ACHN (cell line): ENCODE measurements around the gene ALOXE3.

ENCODE experiments used
- DNase-seq: peaks from one replicate; pipeline ENCODE4 v3.0.0-alpha.2; 2015
- in situ Hi-C: cut with HindIII; loops from 2 replicates; pipeline ENCODE4 v1.10.0; 2017; ENCODE audit warnings: low sequenced_read_pairs, low pct_ligation_motif_present, low pct_unique_long_range_greater_than_20kb

ALOXE3 gene

DNA sequence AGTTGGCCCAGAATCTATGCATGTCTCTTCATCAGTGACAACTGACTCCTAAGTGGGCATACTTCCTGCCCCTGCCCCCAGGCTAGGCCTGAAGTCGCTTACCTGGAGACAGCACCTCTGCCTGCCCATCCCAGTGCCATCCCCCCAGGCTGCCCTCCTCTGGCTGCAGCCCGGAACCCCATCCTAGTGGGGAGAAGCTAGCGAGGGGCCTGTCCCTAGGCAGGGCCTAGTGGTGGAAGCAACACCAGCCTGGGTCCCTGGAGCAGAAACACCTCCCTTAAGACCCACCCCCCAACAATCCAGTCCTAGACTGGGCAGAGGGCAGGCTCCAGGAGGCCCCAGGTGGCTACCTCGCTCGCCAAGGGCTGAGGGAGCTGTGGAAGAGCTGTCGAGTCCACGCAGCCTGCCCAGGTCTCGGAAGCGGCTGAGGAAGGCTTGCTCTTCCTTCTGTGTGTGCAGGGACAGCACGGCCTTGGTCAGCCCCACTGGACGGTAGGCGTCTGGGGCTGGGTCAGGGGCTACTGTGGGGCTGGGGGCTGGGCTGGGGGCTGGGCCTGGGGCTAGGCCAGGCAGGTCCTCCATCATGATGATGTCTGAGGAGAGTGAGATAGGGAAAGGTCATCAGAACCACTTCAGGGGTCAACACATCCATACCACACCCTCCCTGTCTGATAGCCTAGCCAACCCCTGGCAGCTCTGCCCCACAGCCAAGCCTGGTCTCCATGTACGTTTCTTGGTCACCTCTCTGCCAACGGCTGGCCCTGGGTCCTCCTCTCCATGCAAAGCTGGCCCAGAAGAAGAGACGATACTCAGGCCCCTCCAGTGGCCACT is 26.3 kb upstream of the ALOXE3 start:
- in situ Hi-C loops: no loop called here
- no peak for DNase-seq

DNA sequence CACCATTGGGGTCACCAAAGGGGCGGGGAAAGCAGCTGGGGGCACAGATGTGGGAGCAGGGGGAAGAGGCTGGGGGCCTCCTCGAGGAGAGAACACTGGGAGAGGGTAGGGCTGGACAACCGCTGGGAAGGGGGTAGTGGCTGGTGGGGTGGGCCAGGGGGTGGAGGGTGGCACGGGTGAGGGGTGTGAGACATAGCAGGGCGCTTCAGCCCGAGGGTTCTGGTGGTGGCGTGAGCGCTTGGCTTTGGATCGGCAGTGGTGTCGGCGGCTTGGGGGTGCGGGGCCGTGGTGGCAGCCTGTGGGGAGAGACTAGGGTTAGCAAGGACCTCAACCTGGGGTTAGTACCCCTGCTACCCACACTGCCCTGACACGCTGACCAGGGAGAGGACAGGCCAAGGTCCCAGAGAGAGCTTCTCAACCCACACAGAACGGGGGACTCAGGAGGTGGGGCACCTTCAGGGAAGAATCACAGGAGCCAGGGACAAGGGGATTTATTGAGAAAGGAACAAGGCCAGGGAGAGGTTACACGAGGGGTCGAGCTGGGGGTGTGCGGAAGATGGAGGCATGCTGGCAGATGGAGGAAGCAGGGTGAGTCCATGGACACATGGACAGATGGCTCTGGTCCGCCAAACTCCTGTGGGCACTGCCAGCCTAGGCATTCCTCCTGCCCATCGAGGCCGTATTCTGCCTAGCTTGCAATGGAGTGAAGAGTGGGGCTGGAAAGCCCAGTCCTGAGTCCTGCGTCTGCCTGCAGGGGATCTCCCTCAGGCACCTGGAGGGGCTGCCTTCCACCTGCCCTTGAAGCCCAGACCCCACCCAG is 25.5 kb upstream of the ALOXE3 start:
- DNase-seq: no peak
- in situ Hi-C loops: no loop called here

DNA sequence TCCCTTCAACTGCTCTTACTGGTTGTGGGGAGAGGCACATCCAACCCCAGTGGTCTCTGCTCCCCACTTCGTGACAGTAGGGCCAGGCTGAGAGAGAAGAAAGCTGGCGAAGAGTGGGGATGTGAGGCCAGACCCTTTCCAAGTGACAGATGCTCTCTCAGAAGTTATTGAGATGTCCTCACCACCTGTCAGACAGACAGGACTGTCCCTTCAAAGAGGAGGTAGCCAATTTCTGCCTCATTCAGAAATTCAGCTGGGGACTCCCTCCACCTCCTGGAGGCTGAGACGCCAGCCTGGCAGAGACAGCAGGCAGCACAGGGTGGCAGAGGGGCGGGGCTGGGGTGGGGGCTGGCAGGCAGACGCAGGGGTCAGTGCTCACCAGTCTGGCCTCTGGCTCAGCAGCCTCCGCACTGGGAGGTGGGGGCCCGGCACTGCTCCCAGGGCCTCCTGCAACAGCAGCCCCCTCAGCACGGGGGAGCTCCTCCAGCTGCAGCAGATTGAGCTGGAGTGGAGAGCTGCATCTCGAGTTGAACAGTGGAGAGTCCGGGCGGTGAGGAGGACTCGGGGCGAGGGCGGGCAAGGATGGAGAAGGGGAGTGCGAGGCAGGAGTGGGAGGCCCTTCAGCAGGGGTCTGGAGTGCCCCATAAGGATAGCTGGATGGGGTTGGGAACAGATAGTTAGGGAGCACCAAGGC is 24.7 kb upstream of the ALOXE3 start:
- no peak for DNase-seq
- in situ Hi-C loops: no loop called here

DNA sequence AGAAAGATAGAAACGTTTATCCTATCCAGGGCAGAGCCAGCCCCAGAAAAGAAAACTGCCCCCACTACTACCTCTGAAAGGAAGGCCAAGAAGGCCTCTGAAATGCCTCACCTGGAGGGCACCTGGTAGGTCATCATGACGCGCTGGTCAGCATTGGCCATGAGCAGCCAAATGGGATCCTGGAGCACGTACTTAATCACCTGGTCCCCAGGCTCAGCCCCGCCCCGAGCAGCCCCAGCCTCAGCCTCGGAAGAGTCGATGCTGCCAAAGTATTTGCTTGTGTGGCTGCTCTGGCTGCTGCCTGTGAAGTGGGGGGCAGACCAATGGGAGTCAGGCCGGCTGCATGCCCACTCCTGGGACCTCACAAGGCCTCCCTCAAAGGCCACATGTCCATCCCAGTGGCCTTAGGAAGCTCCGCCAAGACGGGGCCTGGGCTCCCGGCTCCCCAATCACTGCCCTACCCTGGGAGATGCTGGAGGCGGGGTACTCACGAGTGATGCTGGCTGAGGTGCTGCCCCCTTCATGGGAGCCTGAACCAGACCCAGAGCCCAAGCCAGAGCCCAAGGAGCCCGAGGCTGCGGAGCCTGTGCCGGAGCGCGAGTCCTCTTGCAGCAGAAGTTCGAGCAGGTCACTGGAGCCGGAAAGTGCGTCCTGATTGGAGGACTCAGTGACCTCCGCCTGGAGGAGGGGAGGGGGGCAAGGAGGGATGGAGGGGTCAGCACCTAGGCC is 24.0 kb upstream of the ALOXE3 start:
- in situ Hi-C loops: no loop called here
- no peak for DNase-seq

GRCh38 chr17:8141741-8142140 is 23.4 kb upstream of the ALOXE3 start:
- in situ Hi-C loops: no loop called here
- DNase-seq: no peak

DNA sequence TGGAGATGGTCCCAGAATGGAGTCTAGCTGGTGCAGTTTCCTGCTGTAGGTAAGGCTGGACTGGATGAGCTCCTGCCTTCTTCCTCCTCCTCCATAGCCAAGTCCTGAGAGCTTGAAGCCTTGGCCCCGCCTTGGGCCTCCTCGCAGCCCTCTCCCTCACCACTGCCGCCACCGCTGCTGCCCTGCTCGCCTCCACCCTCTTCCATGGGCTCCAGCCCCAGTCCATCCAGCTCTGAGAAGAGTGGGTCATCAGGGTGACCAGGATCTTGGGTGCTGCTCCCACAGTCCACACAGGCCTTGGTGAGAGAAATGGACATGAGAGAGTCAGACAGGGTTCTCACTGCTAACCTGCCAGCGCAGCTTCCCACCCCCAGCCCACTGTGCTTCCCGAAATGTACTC is 22.7 kb upstream of the ALOXE3 start:
- in situ Hi-C loops: no loop called here
- no peak for DNase-seq

GRCh38 chr17:8140065-8141029 is 22.0 kb upstream of the ALOXE3 start:
- in situ Hi-C loops: no loop called here
- no peak for DNase-seq

DNA sequence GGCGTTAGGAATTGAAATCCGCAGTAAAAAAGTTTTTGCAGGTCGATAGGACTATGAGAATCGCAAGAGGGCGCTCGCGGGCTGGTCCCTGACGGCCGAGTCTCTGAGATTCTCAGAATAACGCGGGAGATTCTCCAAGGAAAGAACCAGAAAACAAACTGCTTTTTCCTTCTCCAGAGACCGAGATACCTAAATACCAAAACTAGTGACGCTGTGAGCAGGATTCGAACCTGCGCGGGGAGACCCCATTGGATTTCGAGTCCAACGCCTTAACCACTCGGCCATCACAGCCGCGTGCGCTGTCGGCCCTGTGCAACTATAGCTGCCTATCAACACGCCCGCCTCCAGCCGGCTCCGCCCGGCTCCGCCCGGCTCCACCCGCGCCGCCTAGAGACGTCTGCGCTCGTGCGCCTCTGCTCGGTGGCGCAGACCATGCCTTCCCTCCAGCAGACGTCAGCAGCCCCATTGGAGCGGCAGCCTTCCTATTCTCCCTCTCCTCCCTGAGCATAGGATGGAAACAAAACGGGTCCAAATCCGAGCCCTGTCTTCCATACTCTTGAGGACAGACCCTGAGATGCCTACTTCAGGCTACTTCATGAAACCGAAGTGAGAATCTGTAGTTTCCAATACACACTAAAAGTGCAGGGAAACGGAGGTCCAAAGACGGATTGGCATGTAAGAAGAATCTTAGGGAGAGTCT is 20.5 kb upstream of the ALOXE3 start:
- peak; percentile 98 for DNase-seq
- in situ Hi-C loops: no loop called here

GRCh38 chr17:8138374-8138671 is 20.0 kb upstream of the ALOXE3 start:
- DNase-seq: no peak
- in situ Hi-C loops: no loop called here

DNA sequence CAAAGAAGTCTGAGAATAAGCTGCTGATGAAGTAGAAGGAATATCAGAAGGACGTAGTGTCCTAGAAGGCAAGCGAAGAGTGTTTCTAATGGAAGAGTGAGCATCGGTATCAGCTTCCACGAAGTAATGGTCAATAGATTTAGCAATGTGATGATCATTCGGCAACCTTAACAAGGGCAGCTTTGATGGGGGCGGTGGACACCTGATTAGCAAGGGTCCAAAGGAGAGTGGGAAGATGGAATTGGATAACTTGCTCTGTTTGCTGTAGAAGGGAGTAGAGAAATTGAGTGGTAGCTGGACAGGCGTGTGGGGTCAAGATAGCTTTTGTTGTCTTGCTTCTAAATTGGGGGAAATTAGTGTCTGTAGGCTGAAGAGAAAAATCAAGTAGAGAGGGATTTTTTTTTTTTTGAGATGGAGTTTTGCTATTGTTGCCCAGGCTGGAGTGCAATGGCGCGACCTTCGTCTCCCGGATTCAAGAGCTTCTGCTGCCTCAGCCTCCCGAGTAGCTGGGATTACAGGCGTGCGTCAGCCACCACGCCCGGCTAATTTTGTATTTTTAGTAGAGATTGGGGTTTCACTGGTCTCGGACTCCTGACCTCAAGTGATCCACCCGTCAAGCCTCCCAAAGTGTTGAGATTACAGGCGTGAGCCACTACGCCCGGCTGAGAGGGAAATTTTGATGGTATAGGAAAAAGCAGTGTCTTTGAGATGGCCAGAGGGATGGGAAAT is 19.5 kb upstream of the ALOXE3 start:
- in situ Hi-C loops: no loop called here

DNA sequence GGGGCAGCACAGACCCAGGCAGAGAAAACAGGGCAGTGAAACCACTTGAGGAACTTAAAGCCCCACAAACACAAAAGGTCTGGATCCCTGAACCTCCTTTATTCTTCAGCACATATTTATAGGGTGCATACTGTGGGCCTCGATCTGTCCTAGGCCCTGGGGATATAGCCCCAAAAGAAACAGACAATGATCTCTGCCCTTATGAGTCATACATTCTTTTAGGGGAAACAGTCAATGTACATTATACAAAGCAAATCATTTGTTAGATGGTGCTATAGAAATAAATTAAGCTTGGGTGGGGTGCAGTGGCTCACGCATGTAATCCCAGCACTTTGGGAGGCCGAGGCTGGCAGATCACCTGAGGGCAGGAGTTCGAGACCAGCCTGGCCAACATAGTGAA is 15.6 kb upstream of the ALOXE3 start:
- DNase-seq: no peak
- in situ Hi-C loops: no loop called here

More for the DNA sequence above, 19.5 kb upstream of the ALOXE3 start:
- peak; percentile 15 for DNase-seq

- in situ Hi-C loops: no loop called here
- no peak for DNase-seq
Observed at GRCh38 chr17:8133399-8133798, 15.1 kb upstream of the ALOXE3 start.

GRCh38 chr17:8131844-8132441 is 13.6 kb upstream of the ALOXE3 start:
- in situ Hi-C loops: no loop called here

GRCh38 chr17:8128125-8128784 is 9.9 kb upstream of the ALOXE3 start:
- DNase-seq: no peak
- in situ Hi-C loops: no loop called here

More at GRCh38 chr17:8131844-8132441, 13.6 kb upstream of the ALOXE3 start:
- peak; percentile 41 for DNase-seq

GRCh38 chr17:8126491-8127066 is 8.3 kb upstream of the ALOXE3 start:
- in situ Hi-C loops: no loop called here
- DNase-seq: peak; percentile 63
